Central memory CD8-positive, alpha-beta T cell (primary cell): Measurements from ENCODE around the gene HMG20A.

Experiments used
- ATAC-seq: fragments of 150-1000 bp; cut with Tn5 transposase; replicated peaks from 2 replicates; pipeline ENCODE4 v1.10.0; 2022; ENCODE audit warnings: mild to moderate bottlenecking, moderate FRiP score, moderate number of reproducible peaks; ENCODE audit not compliant: poor library complexity, severe bottlenecking; ENCODE audit errors: extremely low read depth
- DNase-seq, 2 donors: peaks; one replicate each; pipeline ENCODE4 v3.0.0; 2021; ENCODE audit warnings: low spot score in 2 of 2
- H3K27ac Mint-ChIP-seq: one replicate; pipeline ENCODE4 v1.8.0; 2022; ENCODE audit warnings: low read depth, mild to moderate bottlenecking, moderate library complexity, mixed read lengths
- H3K27me3 Mint-ChIP-seq: one replicate; pipeline ENCODE4 v1.8.0; 2022; ENCODE audit warnings: mixed read lengths
- H3K36me3 Mint-ChIP-seq: one replicate; pipeline ENCODE4 v1.8.0; 2022; ENCODE audit warnings: mild to moderate bottlenecking, moderate library complexity, mixed read lengths; ENCODE audit not compliant: insufficient read depth
- H3K4me1 Mint-ChIP-seq: one replicate; pipeline ENCODE4 v1.8.0; 2022; ENCODE audit warnings: mixed read lengths
- H3K4me3 Mint-ChIP-seq: one replicate; pipeline ENCODE4 v1.8.0; 2022; ENCODE audit warnings: mild to moderate bottlenecking, moderate library complexity, mixed read lengths
- H3K9me3 Mint-ChIP-seq: one replicate; pipeline ENCODE4 v1.8.0; 2022; ENCODE audit warnings: mixed read lengths

The HMG20A gene

GRCh38 chr15:77514641-77515402 is 94.1 kb downstream of the HMG20A start:
- Mint-ChIP-seq H3K9me3 (no peaks in the 10 kb centered on the region), H3K4me3 (no peak overlapping the region), H3K4me1 (no peaks in the 10 kb centered on the region), H3K36me3 (no peaks in the 10 kb centered on the region), H3K27me3 (no peaks in the 10 kb centered on the region), H3K27ac (no peak overlapping the region)
- ATAC-seq (no peak), DNase-seq (no peak)

DNA sequence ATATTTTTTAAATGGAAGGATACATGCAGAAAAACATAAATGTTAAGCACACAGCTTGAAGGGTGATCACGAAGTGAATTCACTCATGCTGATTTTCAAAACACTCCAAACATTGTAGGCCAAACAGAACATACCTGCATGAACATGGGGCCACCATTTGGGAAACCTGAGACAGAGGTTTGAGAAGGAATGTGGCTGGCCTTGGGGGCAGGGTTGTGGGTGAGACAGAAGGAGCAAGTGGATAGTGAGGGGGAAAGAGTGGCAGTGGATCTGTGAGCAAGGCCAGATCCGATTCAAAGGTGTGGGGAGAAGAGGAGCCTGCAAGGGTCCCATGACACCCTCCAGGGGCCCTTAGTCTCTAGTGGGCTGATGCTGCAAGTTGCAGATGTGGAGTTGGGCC is 94.9 kb downstream of the HMG20A start:
- DNase-seq (no peak), ATAC-seq (no peak)
- H3K27ac Mint-ChIP-seq, result no peak overlapping the region
- no peaks in the 10 kb centered on the region for H3K36me3 Mint-ChIP-seq
- H3K4me1 Mint-ChIP-seq, result no peaks in the 10 kb centered on the region
- no peaks in the 10 kb centered on the region for H3K27me3 Mint-ChIP-seq
- H3K9me3 Mint-ChIP-seq, result no peaks in the 10 kb centered on the region
- H3K4me3 Mint-ChIP-seq, result no peak overlapping the region

- no peak overlapping the region for H3K27ac Mint-ChIP-seq
- DNase-seq (no peak), ATAC-seq (no peak)
- H3K27me3 Mint-ChIP-seq, result no peaks in the 10 kb centered on the region
- no peaks in the 10 kb centered on the region for H3K4me1 Mint-ChIP-seq
- H3K4me3 Mint-ChIP-seq, result no peak overlapping the region
- H3K36me3 Mint-ChIP-seq, result no peaks in the 10 kb centered on the region
- no peaks in the 10 kb centered on the region for H3K9me3 Mint-ChIP-seq
Measured at GRCh38 chr15:77516076-77516475, 95.4 kb downstream of the HMG20A start.

DNA sequence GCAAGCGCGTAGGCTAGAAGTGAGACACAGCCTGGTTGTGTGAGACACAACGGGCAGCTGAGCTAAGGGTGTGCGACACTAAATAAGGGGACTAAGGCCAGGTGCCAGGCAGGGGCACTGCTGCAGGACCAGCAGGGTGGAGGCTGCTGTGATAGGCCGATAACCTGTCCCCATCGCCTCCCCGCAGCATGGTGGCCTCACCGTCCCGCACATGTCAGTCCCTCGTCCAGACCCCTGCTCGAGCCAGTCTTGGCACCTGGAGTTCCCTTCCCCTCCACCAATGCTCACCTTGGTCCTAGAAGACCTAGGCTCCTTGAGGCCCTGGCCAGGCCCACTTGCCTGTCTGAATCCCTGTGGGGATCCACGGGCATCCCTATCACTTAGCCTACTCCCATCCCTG is 96.1 kb downstream of the HMG20A start:
- no peaks in the 10 kb centered on the region for H3K36me3 Mint-ChIP-seq
- DNase-seq (no peak), ATAC-seq (no peak)
- H3K27ac Mint-ChIP-seq, result no peak overlapping the region
- H3K9me3 Mint-ChIP-seq, result no peaks in the 10 kb centered on the region
- no peaks in the 10 kb centered on the region for H3K27me3 Mint-ChIP-seq
- H3K4me1 Mint-ChIP-seq, result no peaks in the 10 kb centered on the region
- H3K4me3 Mint-ChIP-seq, result no peak overlapping the region

DNA sequence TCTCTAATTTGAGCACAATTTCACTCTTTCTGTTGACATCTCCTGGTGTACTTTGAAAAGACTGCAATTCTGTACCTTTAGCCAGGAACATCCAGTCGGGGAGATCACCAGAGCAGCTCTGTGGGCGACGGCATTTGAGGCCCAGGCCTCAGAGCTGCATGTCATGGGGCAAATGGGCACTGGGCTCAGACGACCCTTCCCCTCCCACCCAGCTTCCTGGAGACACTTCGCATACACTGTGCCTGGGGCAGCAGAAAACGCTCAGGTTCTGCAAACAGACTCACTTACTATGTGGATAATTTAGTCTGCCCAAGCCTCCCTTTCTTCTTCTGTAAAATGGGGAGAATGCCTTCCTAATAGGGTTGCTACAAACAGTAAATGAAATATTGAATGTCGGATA is 96.9 kb downstream of the HMG20A start:
- H3K9me3 Mint-ChIP-seq, result no peaks in the 10 kb centered on the region
- no peak for DNase-seq
- no peak for ATAC-seq
- no peaks in the 10 kb centered on the region for H3K4me1 Mint-ChIP-seq
- H3K4me3 Mint-ChIP-seq, result no peak overlapping the region
- H3K36me3 Mint-ChIP-seq, result no peaks in the 10 kb centered on the region
- H3K27me3 Mint-ChIP-seq, result no peaks in the 10 kb centered on the region
- H3K27ac Mint-ChIP-seq, result no peak overlapping the region

GRCh38 chr15:77518458-77518857 is 97.8 kb downstream of the HMG20A start:
- Mint-ChIP-seq H3K27me3 (no peaks in the 10 kb centered on the region), H3K4me3 (no peak overlapping the region), H3K9me3 (no peaks in the 10 kb centered on the region), H3K4me1 (no peaks in the 10 kb centered on the region), H3K27ac (no peak overlapping the region), H3K36me3 (no peaks in the 10 kb centered on the region)
- no peak for DNase-seq
- no peak for ATAC-seq

DNA sequence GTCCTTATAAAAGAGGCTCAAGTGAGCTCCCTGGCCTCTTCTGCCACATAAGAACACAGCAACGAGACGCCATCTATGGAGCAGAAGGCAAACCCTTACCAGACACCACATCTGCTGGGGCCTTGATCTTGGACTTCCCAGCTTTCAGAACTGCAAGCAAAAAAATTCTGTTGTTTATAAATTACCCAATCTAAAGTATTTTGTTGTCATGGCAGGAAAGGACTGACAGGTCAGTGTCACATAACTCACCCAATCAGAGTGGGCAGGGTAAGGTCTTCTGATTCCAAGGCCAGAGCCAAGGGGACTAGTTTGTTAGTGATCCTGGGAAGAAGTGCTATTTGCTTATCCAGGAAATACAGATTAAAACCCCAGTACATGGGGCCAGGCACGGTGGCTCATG is 98.9 kb downstream of the HMG20A start:
- no peak for ATAC-seq
- Mint-ChIP-seq H3K27me3 (no peaks in the 10 kb centered on the region), H3K4me1 (no peaks in the 10 kb centered on the region), H3K9me3 (no peaks in the 10 kb centered on the region), H3K4me3 (no peak overlapping the region), H3K27ac (no peak overlapping the region), H3K36me3 (no peaks in the 10 kb centered on the region)
- no peak for DNase-seq

DNA sequence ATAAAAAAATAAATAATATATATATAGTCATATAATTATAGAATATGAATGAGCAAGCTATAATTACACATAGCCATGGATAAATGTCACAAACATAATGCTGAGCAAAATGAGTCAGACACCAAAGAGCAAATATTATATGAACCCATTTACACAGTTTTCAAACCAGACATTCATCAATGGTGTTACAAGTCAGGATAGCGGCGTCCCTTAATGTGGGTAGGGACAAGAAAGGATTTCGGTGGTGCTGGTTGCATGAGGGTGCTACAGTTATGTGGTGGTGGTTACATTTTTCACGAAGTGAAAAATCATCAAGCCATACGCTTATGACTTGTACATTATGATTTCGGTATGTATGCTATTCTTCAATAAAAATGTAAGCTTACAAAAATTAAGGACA is 100.5 kb downstream of the HMG20A start:
- ATAC-seq, result no peak

GRCh38 chr15:77525400-77525811 is 104.7 kb downstream of the HMG20A start:
- Mint-ChIP-seq H3K27ac (no peak overlapping the region), H3K9me3 (no peaks in the 10 kb centered on the region), H3K4me1 (no peaks in the 10 kb centered on the region), H3K27me3 (peaks cover 5% of the 10 kb centered on the region), H3K4me3 (no peak overlapping the region), H3K36me3 (no peaks in the 10 kb centered on the region)
- DNase-seq, result no peak
- ATAC-seq, result no peak

More for the DNA sequence above, 100.5 kb downstream of the HMG20A start:
- Mint-ChIP-seq H3K36me3 (no peaks in the 10 kb centered on the region), H3K9me3 (no peaks in the 10 kb centered on the region), H3K27me3 (no peaks in the 10 kb centered on the region), H3K4me3 (no peak overlapping the region), H3K4me1 (no peaks in the 10 kb centered on the region), H3K27ac (no peak overlapping the region)
- DNase-seq, result no peak

- Mint-ChIP-seq H3K27ac (no peak overlapping the region), H3K27me3 (peaks cover 11% of the 10 kb centered on the region), H3K4me3 (no peak overlapping the region), H3K36me3 (no peaks in the 10 kb centered on the region), H3K9me3 (no peaks in the 10 kb centered on the region), H3K4me1 (no peaks in the 10 kb centered on the region)
- ATAC-seq (no peak), DNase-seq (no peak)
Measured at GRCh38 chr15:77525907-77526594, 105.4 kb downstream of the HMG20A start.

DNA sequence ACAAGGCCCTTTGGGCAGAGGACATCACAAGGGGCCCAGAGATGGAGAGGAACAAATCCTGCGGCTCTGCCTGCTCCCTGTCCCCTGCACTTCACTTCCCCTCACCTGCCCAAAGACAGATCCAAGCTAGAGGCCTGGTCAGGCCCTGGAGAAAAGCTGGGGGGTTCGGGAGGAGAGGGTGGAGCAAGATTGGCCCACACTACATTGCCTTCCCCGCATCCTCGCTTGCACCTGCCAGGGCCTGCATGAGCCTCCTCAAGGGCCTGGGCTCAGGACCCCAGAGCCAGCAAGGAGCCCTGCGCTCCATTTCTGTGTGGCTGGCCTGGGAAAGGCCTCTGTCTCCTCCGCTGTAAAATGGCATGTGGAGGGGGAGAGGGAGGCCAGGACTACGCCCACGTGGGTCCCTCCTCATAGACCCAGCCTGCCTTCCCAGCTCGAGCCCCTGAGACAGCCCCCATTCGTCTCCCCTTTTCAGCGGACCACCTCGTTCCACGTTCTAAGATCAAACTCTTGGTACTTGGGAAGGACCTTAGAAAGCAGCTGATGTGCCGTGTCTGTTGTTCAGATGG is 106.0 kb downstream of the HMG20A start:
- DNase-seq (no peak), ATAC-seq (no peak)
- Mint-ChIP-seq H3K36me3 (no peaks in the 10 kb centered on the region), H3K27me3 (peaks cover 16% of the 10 kb centered on the region), H3K27ac (no peak overlapping the region), H3K4me1 (no peaks in the 10 kb centered on the region), H3K9me3 (no peaks in the 10 kb centered on the region), H3K4me3 (no peak overlapping the region)

- Mint-ChIP-seq H3K4me1 (no peaks in the 10 kb centered on the region), H3K9me3 (no peaks in the 10 kb centered on the region), H3K27ac (no peak overlapping the region), H3K36me3 (no peaks in the 10 kb centered on the region), H3K27me3 (peaks cover 22% of the 10 kb centered on the region), H3K4me3 (no peak overlapping the region)
- no peak for DNase-seq
- no peak for ATAC-seq
Measured at GRCh38 chr15:77527164-77527778, 106.6 kb downstream of the HMG20A start.

- Mint-ChIP-seq H3K36me3 (no peaks in the 10 kb centered on the region), H3K27me3 (peaks cover 27% of the 10 kb centered on the region), H3K4me3 (no peak overlapping the region), H3K9me3 (no peaks in the 10 kb centered on the region), H3K4me1 (no peaks in the 10 kb centered on the region), H3K27ac (no peak overlapping the region)
- ATAC-seq (no peak), DNase-seq (no peak)
Measured at GRCh38 chr15:77527831-77528231, 107.1 kb downstream of the HMG20A start.
